ENCODE results near the gene TMEM223. TPM values are rescaled to one million over a fixed set of nuclear protein-coding genes. Genes with fewer than 3 reads are reported as not detected.

The TMEM223 gene
- total and polyA plus RNA-seq, 9 of the 15 experiments (the other 6 are each of a cell fraction or from before 2014, with no cell fraction given) = 5.9 to 34.5 (median 19.6) TPM

DNA sequence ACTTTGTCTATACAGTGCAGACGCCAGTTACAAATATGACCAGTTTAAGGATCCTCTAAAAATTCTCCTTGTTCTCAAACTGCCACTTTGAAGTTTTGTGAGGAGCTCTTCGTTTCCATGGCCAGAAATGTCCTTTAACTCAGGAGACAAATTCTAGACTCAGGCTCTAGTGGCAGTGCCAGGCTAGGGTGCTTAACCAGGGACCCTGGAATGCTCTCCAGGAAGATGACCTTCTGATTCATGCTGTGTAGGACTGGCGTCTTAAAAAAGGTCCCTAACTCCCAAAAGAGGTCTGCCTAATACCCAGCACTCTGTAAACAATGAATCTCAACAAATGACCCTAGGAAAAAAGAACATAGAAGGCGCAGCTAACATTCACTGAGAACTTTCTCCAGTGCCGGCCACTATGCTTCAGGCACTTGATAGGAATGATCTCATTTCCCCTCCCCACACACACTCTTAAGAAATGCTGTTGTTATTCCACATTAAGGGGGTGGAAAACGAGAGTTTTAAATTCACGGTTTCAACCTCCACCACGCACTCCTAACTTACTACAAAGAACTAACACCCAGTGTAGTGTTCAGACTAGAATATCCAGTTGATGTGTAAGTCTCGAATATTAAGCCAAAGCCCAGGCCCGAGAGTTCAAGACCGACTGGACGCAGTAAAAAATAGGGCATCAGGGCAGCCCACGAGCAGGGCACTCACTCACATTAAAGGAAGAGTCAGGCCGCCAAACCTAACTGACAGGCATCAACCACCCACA lies 12.7 kb upstream of the TMEM223 start (continued):
- no peak for TF ChIP-seq PCBP2 (IDR thresholded peaks at IDR 0.05; ENCODE audit: low read depth, low read length, poor library complexity, severe bottlenecking)
- TF ChIP-seq, protein P1, sequence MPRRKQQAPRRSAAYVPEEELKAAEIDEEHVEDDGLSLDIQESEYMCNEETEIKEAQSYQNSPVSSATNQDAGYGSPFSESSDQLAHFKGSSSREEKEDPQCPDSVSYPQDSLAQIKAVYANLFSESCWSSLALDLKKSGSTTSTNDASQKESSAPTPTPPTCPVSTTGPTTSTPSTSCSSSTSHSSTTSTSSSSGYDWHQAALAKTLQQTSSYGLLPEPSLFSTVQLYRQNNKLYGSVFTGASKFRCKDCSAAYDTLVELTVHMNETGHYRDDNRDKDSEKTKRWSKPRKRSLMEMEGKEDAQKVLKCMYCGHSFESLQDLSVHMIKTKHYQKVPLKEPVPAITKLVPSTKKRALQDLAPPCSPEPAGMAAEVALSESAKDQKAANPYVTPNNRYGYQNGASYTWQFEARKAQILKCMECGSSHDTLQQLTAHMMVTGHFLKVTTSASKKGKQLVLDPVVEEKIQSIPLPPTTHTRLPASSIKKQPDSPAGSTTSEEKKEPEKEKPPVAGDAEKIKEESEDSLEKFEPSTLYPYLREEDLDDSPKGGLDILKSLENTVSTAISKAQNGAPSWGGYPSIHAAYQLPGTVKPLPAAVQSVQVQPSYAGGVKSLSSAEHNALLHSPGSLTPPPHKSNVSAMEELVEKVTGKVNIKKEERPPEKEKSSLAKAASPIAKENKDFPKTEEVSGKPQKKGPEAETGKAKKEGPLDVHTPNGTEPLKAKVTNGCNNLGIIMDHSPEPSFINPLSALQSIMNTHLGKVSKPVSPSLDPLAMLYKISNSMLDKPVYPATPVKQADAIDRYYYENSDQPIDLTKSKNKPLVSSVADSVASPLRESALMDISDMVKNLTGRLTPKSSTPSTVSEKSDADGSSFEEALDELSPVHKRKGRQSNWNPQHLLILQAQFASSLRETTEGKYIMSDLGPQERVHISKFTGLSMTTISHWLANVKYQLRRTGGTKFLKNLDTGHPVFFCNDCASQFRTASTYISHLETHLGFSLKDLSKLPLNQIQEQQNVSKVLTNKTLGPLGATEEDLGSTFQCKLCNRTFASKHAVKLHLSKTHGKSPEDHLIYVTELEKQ (CRISPR knock-in tag; IDR thresholded peaks at IDR 0.05) = no peak
- TF ChIP-seq SRSF1 (IDR thresholded peaks at IDR 0.05; ENCODE audit: low read depth, low read length) = no peak
- TF ChIP-seq ZSCAN32 (CRISPR knock-in tag; IDR thresholded peaks at IDR 0.05) = no peak
- 0 out of 4 replicates have a peak, but pooled peaks of 1 of the 2 experiments have one; percentile 28 for TF ChIP-seq NONO (IDR thresholded peaks at IDR 0.05; ENCODE audit: low read depth in 2 of 2, low read length in 1 of 2)
- peak; percentile 31; the same call in 1 of the 2 replicates for TF ChIP-seq ZBTB43 (CRISPR knock-in tag; IDR thresholded peaks at IDR 0.05)
- TF ChIP-seq, protein P2, sequence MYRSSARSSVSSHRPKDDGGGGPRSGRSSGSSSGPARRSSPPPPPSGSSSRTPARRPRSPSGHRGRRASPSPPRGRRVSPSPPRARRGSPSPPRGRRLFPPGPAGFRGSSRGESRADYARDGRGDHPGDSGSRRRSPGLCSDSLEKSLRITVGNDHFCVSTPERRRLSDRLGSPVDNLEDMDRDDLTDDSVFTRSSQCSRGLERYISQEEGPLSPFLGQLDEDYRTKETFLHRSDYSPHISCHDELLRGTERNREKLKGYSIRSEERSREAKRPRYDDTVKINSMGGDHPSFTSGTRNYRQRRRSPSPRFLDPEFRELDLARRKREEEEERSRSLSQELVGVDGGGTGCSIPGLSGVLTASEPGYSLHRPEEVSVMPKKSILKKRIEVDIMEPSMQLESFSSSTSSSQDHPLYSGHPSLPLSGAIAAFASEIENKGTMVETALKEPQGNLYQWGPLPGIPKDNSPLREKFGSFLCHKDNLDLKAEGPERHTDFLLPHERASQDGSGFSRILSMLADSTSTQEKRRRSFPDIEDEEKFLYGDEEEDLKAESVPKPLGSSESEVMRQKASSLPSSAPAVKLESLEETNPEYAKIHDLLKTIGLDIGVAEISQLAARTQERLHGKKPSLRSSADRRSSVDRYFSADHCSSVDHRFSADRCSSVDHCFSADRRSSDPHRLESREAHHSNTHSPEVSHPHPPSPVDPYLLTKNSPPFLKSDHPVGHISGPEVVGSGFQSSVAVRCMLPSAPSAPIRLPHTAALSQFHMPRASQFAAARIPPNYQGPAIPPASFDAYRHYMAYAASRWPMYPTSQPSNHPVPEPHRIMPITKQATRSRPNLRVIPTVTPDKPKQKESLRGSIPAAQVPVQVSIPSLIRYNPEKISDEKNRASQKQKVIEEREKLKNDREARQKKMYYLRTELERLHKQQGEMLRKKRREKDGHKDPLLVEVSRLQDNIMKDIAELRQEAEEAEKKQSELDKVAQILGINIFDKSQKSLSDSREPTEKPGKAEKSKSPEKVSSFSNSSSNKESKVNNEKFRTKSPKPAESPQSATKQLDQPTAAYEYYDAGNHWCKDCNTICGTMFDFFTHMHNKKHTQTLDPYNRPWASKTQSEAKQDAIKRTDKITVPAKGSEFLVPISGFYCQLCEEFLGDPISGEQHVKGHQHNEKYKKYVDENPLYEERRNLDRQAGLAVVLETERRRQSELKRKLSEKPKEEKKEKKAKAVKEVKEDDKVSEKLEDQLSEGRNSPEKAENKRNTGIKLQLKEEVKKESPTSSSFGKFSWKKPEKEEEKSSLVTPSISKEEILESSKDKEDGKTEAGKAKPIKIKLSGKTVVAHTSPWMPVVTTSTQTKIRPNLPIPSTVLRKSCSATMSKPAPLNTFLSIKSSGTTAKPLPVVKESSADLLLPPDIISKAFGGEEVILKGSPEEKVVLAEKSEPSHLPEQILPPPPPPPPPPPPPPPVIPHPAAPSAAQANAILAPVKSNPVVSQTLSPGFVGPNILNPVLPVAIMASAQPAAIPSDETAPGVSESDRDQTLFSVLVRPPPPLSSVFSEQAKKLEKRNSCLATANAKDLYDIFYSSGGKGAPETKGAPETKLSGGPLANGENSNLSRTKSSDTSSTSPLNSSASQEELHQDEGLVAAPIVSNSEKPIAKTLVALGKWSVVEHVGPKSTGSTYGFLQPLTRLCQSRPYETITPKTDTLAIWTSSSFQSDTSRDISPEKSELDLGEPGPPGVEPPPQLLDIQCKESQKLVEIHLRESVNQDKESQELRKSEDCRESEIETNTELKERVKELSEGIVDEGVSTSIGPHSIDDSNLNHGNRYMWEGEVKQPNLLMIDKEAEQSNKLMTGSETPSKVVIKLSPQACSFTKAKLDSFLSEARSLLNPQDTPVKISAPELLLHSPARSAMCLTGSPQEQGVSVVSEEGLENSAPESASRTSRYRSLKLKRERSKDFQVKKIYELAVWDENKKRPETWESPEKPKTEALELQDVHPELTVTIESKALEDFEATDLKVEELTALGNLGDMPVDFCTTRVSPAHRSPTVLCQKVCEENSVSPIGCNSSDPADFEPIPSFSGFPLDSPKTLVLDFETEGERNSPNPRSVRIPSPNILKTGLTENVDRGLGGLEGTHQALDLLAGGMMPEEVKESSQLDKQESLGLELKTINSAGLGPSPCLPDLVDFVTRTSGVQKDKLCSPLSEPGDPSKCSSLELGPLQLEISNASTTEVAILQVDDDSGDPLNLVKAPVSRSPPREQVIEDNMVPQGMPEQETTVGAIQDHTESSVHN (IDR thresholded peaks at IDR 0.05; ENCODE audit: borderline replicate concordance in 1 of 2, low read depth in 1 of 2) = no peak
- no peak for TF ChIP-seq FOSL1 (tag; conservative IDR thresholded peaks at IDR 0.05)

Data from K562 (cell line).